A549 (cell line): Measurements from ENCODE around the gene MAPKAP1. TPM values are rescaled to one million over a fixed set of nuclear protein-coding genes. Genes with fewer than 3 reads are reported as not detected.

ENCODE experiments used
- ATAC-seq, 2 experiments: fragments of 200-7000 bp in 1 of 2; fragments of >200 bp in 1 of 2; cut with Nextera tagmentation in 1 of 2; cut with Tn5 transposase in 1 of 2; 3 replicates each; pipeline versions ENCODE4 v1.8.0 to v1.9.1; 2018 to 2020; ENCODE audit warnings: mild to moderate bottlenecking in 1 of 2, moderate library complexity in 1 of 2
- CTCF ChIA-PET: fragments of 300-600 bp; sonication (Branson Sonifier 250); formaldehyde crosslinking; extraction: SDS; loops from one replicate; lab custom pipeline; 2021; ENCODE audit warnings: antibody characterized with exemption, inconsistent platforms; lab: Yijun Ruan, JAX
- POLR2A ChIA-PET: fragments of 350-600 bp; formaldehyde crosslinking; extraction: SDS; loops from one replicate; lab custom pipeline; 2021; ENCODE audit warnings: antibody characterized with exemption, inconsistent platforms; lab: Yijun Ruan, JAX
- DNase-seq, 2 experiments: peaks; one replicate each; pipeline versions ENCODE4 v3.0.0 to v3.0.0-alpha.2; 2011 to 2016; ENCODE audit warnings: low read depth in 1 of 2, low spot score in 1 of 2
- FAIRE-seq: peaks from 2 replicates; lab custom pipeline; 2011; peaks lifted over from hg19 to GRCh38; lab: Jason Lieb, UNC
- H3K27ac ChIP-seq, 2 experiments: fragments of >200 bp; sonication (Bioruptor Twin); formaldehyde crosslinking; 3 replicates each; pipeline ENCODE4 v1.5.1; 2016 to 2017
- H3K4me1 ChIP-seq: fragments of >200 bp; sonication (Bioruptor Twin); formaldehyde crosslinking; 3 replicates; pipeline ENCODE4 v1.6.1; 2016
- H3K4me2 ChIP-seq: fragments of >200 bp; sonication (Bioruptor Twin); formaldehyde crosslinking; 3 replicates; pipeline ENCODE4 v1.6.1; 2016
- H3K4me3 ChIP-seq: fragments of >200 bp; sonication (Bioruptor Twin); formaldehyde crosslinking; 3 replicates; pipeline ENCODE4 v1.5.1; 2016
- H3K9me3 ChIP-seq: fragments of >200 bp; sonication (Bioruptor Twin); formaldehyde crosslinking; 3 replicates; pipeline ENCODE4 v1.6.1; 2016
- CBX2 ChIP-seq: fragments of 200-600 bp; sonication (generic); IDR thresholded peaks from 2 replicates; pipeline ENCODE4 v1.6.1; 2016; ENCODE audit warnings: low read depth, mild to moderate bottlenecking, borderline replicate concordance
- CBX8 ChIP-seq: fragments of 200-600 bp; sonication (generic); IDR thresholded peaks from 2 replicates; pipeline ENCODE4 v1.6.1; 2016
- CEBPB ChIP-seq, 2 experiments: fragments of >200 bp in 1 of 2; sonication (Bioruptor Twin) in 1 of 2; formaldehyde crosslinking in 1 of 2; IDR thresholded peaks; 2 replicates each; pipeline ENCODE4 v1.6.1; 2012 to 2016
- CHD4 ChIP-seq: fragments of 200-600 bp; sonication (generic); IDR thresholded peaks from 2 replicates; pipeline ENCODE4 v1.6.1; 2016; ENCODE audit warnings: antibody characterized with exemption, mild to moderate bottlenecking, borderline replicate concordance
- E2F6 ChIP-seq: IDR thresholded peaks from 2 replicates; pipeline ENCODE4 v1.6.1; 2012; ENCODE audit warnings: low read depth, borderline replicate concordance
- ELK1 ChIP-seq: fragments of 150-350 bp; IDR thresholded peaks from 2 replicates; pipeline ENCODE4 v1.6.1; 2014; ENCODE audit warnings: low read depth, mild to moderate bottlenecking, low read length
- FOSL2 ChIP-seq, 2 experiments: fragments of 450-650 bp in 1 of 2; fragments of >200 bp in 1 of 2; sonication (Bioruptor Twin) in 1 of 2; formaldehyde crosslinking; IDR thresholded peaks; 2 replicates each; pipeline versions ENCODE4 v1.5.0 to v1.6.1; 2016 to 2020; ENCODE audit warnings: mild to moderate bottlenecking in 1 of 2, moderate library complexity in 1 of 2
- NFE2L2 ChIP-seq: fragments of 150-350 bp; conservative IDR thresholded peaks from 2 replicates; pipeline ENCODE4 v1.6.1; 2014; ENCODE audit warnings: low read length
- RCOR1 ChIP-seq: fragments of 150-350 bp; IDR thresholded peaks from 2 replicates; pipeline ENCODE4 v1.6.1; 2014; ENCODE audit warnings: antibody characterized with exemption, low read length, low read depth
- REST ChIP-seq: fragments of 200-600 bp; sonication (generic); IDR thresholded peaks from 2 replicates; pipeline ENCODE4 v1.6.1; 2016; ENCODE audit warnings: antibody characterized with exemption, mild to moderate bottlenecking, moderate library complexity
- RFX5 ChIP-seq: fragments of 450-650 bp; IDR thresholded peaks from 2 replicates; pipeline ENCODE4 v1.7.1; 2014; ENCODE audit warnings: antibody characterized with exemption, mild to moderate bottlenecking, moderate library complexity
- SMC3 ChIP-seq: fragments of >200 bp; sonication (Bioruptor Twin); formaldehyde crosslinking; IDR thresholded peaks from 3 replicates; pipeline ENCODE4 v1.6.1; 2018; ENCODE audit warnings: inconsistent platforms
- USF2 ChIP-seq: fragments of 450-650 bp; IDR thresholded peaks from 2 replicates; pipeline ENCODE4 v1.6.1; 2014; ENCODE audit warnings: antibody characterized with exemption
- ZFP36 ChIP-seq: fragments of 450-650 bp; IDR thresholded peaks from 2 replicates; pipeline ENCODE4 v1.6.1; 2014; ENCODE audit warnings: borderline replicate concordance; ENCODE audit not compliant: partially characterized antibody
- WGBS: methylation state at CpG from one replicate; pipeline ENCODE4 v1.1.6; 2017; ENCODE audit errors: missing lambda C conversion rate; 5-methylcytosine and 5-hydroxymethylcytosine counted together
- polyA plus RNA-seq, 4 experiments: library from polyadenylated mRNA; depleted of rRNA in 3 of 4; stranded (reverse); fragments of >200 nt; fragmentation: RNase III in 1 of 4; extraction: RNeasy Plus Mini Kit Qiagen cat#74134 plus additional on column Dnase treatment in 1 of 4; gene quantifications; 2 replicates in 3 of 4; 3 replicates in 1 of 4; pipeline ENCODE4 v1.2.3, GENCODE V29; 2011 to 2017

The MAPKAP1 gene
- polyA plus RNA-seq, 2 of the 4 experiments (the other 2 are of a cell fraction), result 49.9 to 119 TPM

- H3K27ac ChIP-seq, result no peak overlapping the region
- ChIA-PET POLR2A (no interaction called here), CTCF (interaction anchor here (0.7 to 2.1 kb wide), 5 partner anchors 10 to 1074 kb away, joined by 3 to 6 read pairs (median 4); no protein-coding TSS in a partner anchor)
- DNase-seq, result no peak
- 74% methylated on average over 11 of the region's 14 CpGs for WGBS
- FAIRE-seq, result no peak
- no peak overlapping the region for H3K4me2 ChIP-seq
- no peaks in the 10 kb centered on the region for H3K9me3 ChIP-seq
- H3K4me3 ChIP-seq, result no peak overlapping the region
- TF ChIP-seq USF2 (no peak), CEBPB (IDR thresholded peaks at IDR 0.05) (no peak), E2F6 (no peak), NFE2L2 (no peak), SMC3 (no peak), CBX8 (no peak), RCOR1 (no peak), ELK1 (no peak)
- ATAC-seq, result no peak
- H3K4me1 ChIP-seq, result no peaks in the 10 kb centered on the region
Observed at GRCh38 chr9:125425901-125426515, 281.0 kb downstream of the MAPKAP1 start.

GRCh38 chr9:125425170-125425897 is 281.7 kb downstream of the MAPKAP1 start:
- FAIRE-seq, result no peak
- no peak overlapping the region for H3K4me3 ChIP-seq
- TF ChIP-seq FOSL2 (IDR thresholded peaks at IDR 0.05), result no peak
- TF ChIP-seq FOSL2 (CRISPR knock-in tag; IDR thresholded peaks at IDR 0.05), result no peak
- no peak for TF ChIP-seq RFX5
- no peak for TF ChIP-seq REST
- no peak for TF ChIP-seq CHD4
- TF ChIP-seq, all 56 proteins: peak for 0
- ATAC-seq (no peak), DNase-seq (no peak)
- WGBS, result 80% methylated on average over 19 of the region's 19 CpGs
- CTCF ChIA-PET, result interaction anchor here (0.6 to 2.0 kb wide), 5 partner anchors 13 to 1074 kb away, joined by 3 to 6 read pairs (median 3); no protein-coding TSS in a partner anchor
- POLR2A ChIA-PET, result no interaction called here
- Histone ChIP-seq H3K9me3 (no peaks in the 10 kb centered on the region), H3K4me2 (no peak overlapping the region), H3K4me1 (no peaks in the 10 kb centered on the region), H3K27ac (no peak overlapping the region)

GRCh38 chr9:125423964-125424363 is 283.0 kb downstream of the MAPKAP1 start:
- Histone ChIP-seq H3K9me3 (no peaks in the 10 kb centered on the region), H3K27ac (no peak overlapping the region), H3K4me3 (no peak overlapping the region), H3K4me1 (no peaks in the 10 kb centered on the region), H3K4me2 (no peak overlapping the region)
- DNase-seq (no peak), ATAC-seq (no peak), FAIRE-seq (no peak)
- TF ChIP-seq CBX2, result no peak
- TF ChIP-seq ZFP36, result peak; percentile 54
- POLR2A ChIA-PET, result no interaction called here
- CTCF ChIA-PET, result no interaction called here
- 62% methylated on average over 8 of the region's 8 CpGs for WGBS
